HT1080 (cell line): ENCODE results near the gene CYTH1. TPM values are rescaled to one million over a fixed set of nuclear protein-coding genes. Genes with fewer than 3 reads are reported as not detected.

Experiments
- DNase-seq: peaks from one replicate; pipeline ENCODE4 v3.0.0-alpha.2; 2015; ENCODE audit warnings: low read depth
- total RNA-seq: library from RNA; depleted of rRNA; stranded (reverse); fragments of >200 nt; shearing (Covaris generic); gene quantifications from 2 replicates; pipeline ENCODE4 v1.2.3, GENCODE V29; 2014

CYTH1 gene
- total RNA-seq, 1 experiment from 2014 or later = 13.4 TPM

- no peak for DNase-seq
Measured at GRCh38 chr17:78652024-78652423, 130.0 kb downstream of the CYTH1 start.

- no peak for DNase-seq
Measured at GRCh38 chr17:78651554-78651953, 130.5 kb downstream of the CYTH1 start.

- no peak for DNase-seq
Measured at GRCh38 chr17:78650093-78650715, 131.9 kb downstream of the CYTH1 start.

GRCh38 chr17:78648293-78648692 lies 133.8 kb downstream of the CYTH1 start:
- no peak for DNase-seq

- DNase-seq = no peak
Measured at GRCh38 chr17:78647032-78647431, 135.0 kb downstream of the CYTH1 start.

GRCh38 chr17:78645421-78646295 lies 136.4 kb downstream of the CYTH1 start:
- DNase-seq = peak; percentile 46

- no peak for DNase-seq
Measured at GRCh38 chr17:78644931-78645351, 137.1 kb downstream of the CYTH1 start.

- DNase-seq = no peak
Measured at GRCh38 chr17:78644224-78644623, 137.8 kb downstream of the CYTH1 start.

GRCh38 chr17:78643326-78643725 lies 138.7 kb downstream of the CYTH1 start:
- DNase-seq = no peak

- no peak for DNase-seq
Measured at GRCh38 chr17:78642707-78643106, 139.4 kb downstream of the CYTH1 start.

- no peak for DNase-seq
Measured at GRCh38 chr17:78641666-78642065, 140.4 kb downstream of the CYTH1 start.

- DNase-seq = no peak
Measured at GRCh38 chr17:78641243-78641642, 140.8 kb downstream of the CYTH1 start.

GRCh38 chr17:78640700-78641099 lies 141.4 kb downstream of the CYTH1 start:
- no peak for DNase-seq

GRCh38 chr17:78637643-78638420 lies 144.2 kb downstream of the CYTH1 start:
- no peak for DNase-seq

GRCh38 chr17:78637146-78637545 lies 144.9 kb downstream of the CYTH1 start:
- DNase-seq = no peak

GRCh38 chr17:78634154-78634553 lies 147.9 kb downstream of the CYTH1 start:
- no peak for DNase-seq

- DNase-seq = no peak
Measured at GRCh38 chr17:78629436-78629995, 152.6 kb downstream of the CYTH1 start.

- DNase-seq = no peak
Measured at GRCh38 chr17:78628547-78629435, 153.3 kb downstream of the CYTH1 start.

- no peak for DNase-seq
Measured at GRCh38 chr17:78624324-78625151, 157.5 kb downstream of the CYTH1 start.
